ENCODE results near the gene NHEJ1.

Gene NHEJ1

GRCh38 chr2:219026946-219027345 is 133.7 kb downstream of the NHEJ1 start:
- no peak for DNase-seq

- DNase-seq, result no peak
These were observed 134.7 kb downstream of the NHEJ1 start for GRCh38 chr2:219025637-219026585.

Measured in hematopoietic multipotent progenitor cell treated with erythropoietin and hydrocortisone succinate and interleukin-3 and kit ligand, for 4 days (in vitro differentiated cells).